K562 (cell line): ENCODE results near the gene NPHP3. TPM values are rescaled to one million over a fixed set of nuclear protein-coding genes. Genes with fewer than 3 reads are reported as not detected.

Source experiments
- ATAC-seq: fragments of 200-7000 bp; cut with Tn5 transposase; 3 replicates; pipeline ENCODE4 v1.9.1; 2020; ENCODE audit warnings: moderate library complexity
- BruUV-seq: library from RNA; stranded (reverse); fragments of 400-500 nt; replicated peaks from 2 replicates; lab custom pipeline; 2021; lab: Mats Ljungman, UMichigan
- CTCF ChIA-PET: fragments of 300-600 bp; formaldehyde crosslinking; extraction: SDS; loops from one replicate; lab custom pipeline; 2021; ENCODE audit warnings: low intra/inter-chr PET ratio; lab: Yijun Ruan, JAX
- POLR2A ChIA-PET: fragments of 300-600, 350-650 bp; sonication (Branson Sonifier 250); formaldehyde crosslinking; extraction: SDS; loops from one replicate; lab custom pipeline; 2021; ENCODE audit warnings: antibody characterized with exemption, inconsistent platforms; lab: Yijun Ruan, JAX
- DNase-seq, 4 experiments: peaks; one replicate each; pipeline versions ENCODE4 v3.0.0 to v3.0.0-alpha.2; 2011 to 2018; ENCODE audit warnings: low spot score in 3 of 4, mixed read lengths in 3 of 4; ENCODE audit errors: extremely low read depth in 1 of 4
- FAIRE-seq: peaks from 2 replicates; lab custom pipeline; 2011; peaks lifted over from hg19 to GRCh38; lab: Jason Lieb, UNC
- H2AFZ ChIP-seq: 2 replicates; pipeline ENCODE4 v1.6.0; 2011; ENCODE audit warnings: low read depth, low read length, control low read depth, inconsistent platforms
- H3K27ac ChIP-seq: fragments of 200-600 bp; 3 replicates; pipeline ENCODE4 v1.8.0; 2011; ENCODE audit warnings: low read depth, mild to moderate bottlenecking, control low read depth, inconsistent platforms, low read length, moderate library complexity, mixed read lengths; ENCODE audit errors: extremely low read depth
- H3K27me3 ChIP-seq, 2 experiments: fragments of 300-600 bp in 1 of 2; 2 replicates in 1 of 2; 3 replicates in 1 of 2; pipeline versions ENCODE4 v1.6.0 to v1.8.0; 2011; ENCODE audit warnings: inconsistent platforms in 2 of 2, low read length in 2 of 2, mild to moderate bottlenecking in 1 of 2, mixed read lengths in 1 of 2, moderate library complexity in 1 of 2; ENCODE audit not compliant: control insufficient read depth in 2 of 2, insufficient read depth in 2 of 2
- H3K36me3 ChIP-seq: fragments of 300-600 bp; 3 replicates; pipeline ENCODE4 v1.8.0; 2011; ENCODE audit warnings: mild to moderate bottlenecking, low read length, inconsistent platforms; ENCODE audit not compliant: control insufficient read depth, insufficient read depth
- H3K4me1 ChIP-seq, 2 experiments: fragments of 200-600 bp in 1 of 2; replicated peaks in 1 of 2; 2 replicates in 1 of 2; 3 replicates in 1 of 2; pipeline versions ENCODE4 v1.5.1 to v1.8.0; 2011; ENCODE audit warnings: inconsistent platforms in 2 of 2, low read length in 2 of 2, mild to moderate bottlenecking in 1 of 2, mixed read lengths in 1 of 2, moderate library complexity in 1 of 2; ENCODE audit not compliant: control insufficient read depth in 2 of 2, insufficient read depth in 2 of 2
- H3K4me2 ChIP-seq: 2 replicates; pipeline ENCODE4 v1.6.1; 2011; ENCODE audit warnings: low read length, control low read depth, inconsistent platforms, mixed read lengths; ENCODE audit not compliant: insufficient read depth
- H3K4me3 ChIP-seq: fragments of 200-600 bp; sonication (generic), shearing (Covaris generic); 2 replicates; pipeline ENCODE4 v1.5.1; 2016; ENCODE audit warnings: control low read depth, inconsistent platforms
- H3K79me2 ChIP-seq: fragments of 200-600 bp; 3 replicates; pipeline ENCODE4 v1.8.0; 2011; ENCODE audit warnings: low read length, inconsistent platforms; ENCODE audit not compliant: control insufficient read depth, insufficient read depth
- H3K9ac ChIP-seq, 2 experiments: 2 replicates each; pipeline versions ENCODE4 v1.6.0 to v1.6.1; 2011; ENCODE audit warnings: low read depth in 2 of 2, low read length in 2 of 2, control low read depth in 1 of 2, inconsistent platforms in 1 of 2, mild to moderate bottlenecking in 1 of 2, mixed read lengths in 1 of 2; ENCODE audit not compliant: insufficient read depth in 1 of 2
- H3K9me1 ChIP-seq: one replicate; pipeline ENCODE4 v1.6.0; 2011; ENCODE audit warnings: inconsistent platforms, mild to moderate bottlenecking, low read length, moderate library complexity; ENCODE audit not compliant: control insufficient read depth, insufficient read depth
- H3K9me3 ChIP-seq: replicated peaks from 2 replicates; pipeline ENCODE4 v1.5.1; 2011; ENCODE audit warnings: low read depth, low read length, inconsistent platforms; ENCODE audit not compliant: control insufficient read depth, insufficient read depth
- H4K20me1 ChIP-seq: replicated peaks from 2 replicates; pipeline ENCODE4 v1.6.1; 2011; ENCODE audit warnings: low read length, inconsistent platforms, mixed read lengths; ENCODE audit not compliant: control insufficient read depth, insufficient read depth
- BMI1 ChIP-seq: fragments of 150-350 bp; IDR thresholded peaks from 2 replicates; pipeline ENCODE4 v1.6.1; 2014; ENCODE audit warnings: low read length
- CTCF ChIP-seq, 3 experiments: IDR thresholded peaks in 2 of 3; conservative IDR thresholded peaks in 1 of 3; 2 replicates each; pipeline ENCODE4 v1.5.1; 2011 to 2012; ENCODE audit warnings: low read length in 3 of 3, mild to moderate bottlenecking in 3 of 3, control low read depth in 2 of 3, improper control_type of control experiment in 1 of 3, inconsistent platforms in 1 of 3, low read depth in 1 of 3, mixed read lengths in 1 of 3, moderate library complexity in 1 of 3; ENCODE audit not compliant: insufficient read depth in 2 of 3
- FOXA3 ChIP-seq, 2 experiments: fragments of 450-650 bp in 1 of 2; sonication (generic) in 1 of 2; formaldehyde crosslinking; IDR thresholded peaks in 1 of 2; conservative IDR thresholded peaks in 1 of 2; 2 replicates each; pipeline versions ENCODE4 v1.4.0 to v1.8.0; 2020 to 2022; ENCODE audit warnings: mild to moderate bottlenecking in 2 of 2, missing genetic modification reagents in 1 of 2
- HDAC1 ChIP-seq, 2 experiments: fragments of 450-650 bp; IDR thresholded peaks; 2 replicates each; pipeline ENCODE4 v1.6.1; 2016 to 2017; ENCODE audit warnings: inconsistent platforms in 1 of 2, mild to moderate bottlenecking in 1 of 2, moderate library complexity in 1 of 2
- KAT7 ChIP-seq: sonication (generic); formaldehyde crosslinking; IDR thresholded peaks from 2 replicates; pipeline ENCODE4 v1.8.0; 2022; ENCODE audit warnings: missing genetic modification reagents, mild to moderate bottlenecking, borderline replicate concordance
- L3MBTL2 ChIP-seq: fragments of 450-650 bp; IDR thresholded peaks from 2 replicates; pipeline ENCODE4 v1.6.1; 2016; ENCODE audit warnings: mild to moderate bottlenecking, moderate library complexity
- RAD21 ChIP-seq, 2 experiments: fragments of 250-450 bp in 1 of 2; fragments of 450-650 bp in 1 of 2; sonication (Bioruptor Pico) in 1 of 2; formaldehyde crosslinking in 1 of 2; IDR thresholded peaks in 1 of 2; conservative IDR thresholded peaks in 1 of 2; 2 replicates each; pipeline versions ENCODE4 v1.4.0 to v1.8.0; 2020 to 2022; ENCODE audit warnings: mild to moderate bottlenecking in 2 of 2, moderate library complexity in 1 of 2
- SP1 ChIP-seq: sonication (generic); formaldehyde crosslinking; IDR thresholded peaks from 2 replicates; pipeline ENCODE4 v1.8.1; 2022; ENCODE audit warnings: mild to moderate bottlenecking, missing genetic modification reagents
- XRCC4 ChIP-seq: IDR thresholded peaks from one replicate; pipeline ENCODE4 v1.6.1; 2011; ENCODE audit not compliant: insufficient read depth, insufficient read length; ENCODE audit errors: extremely low read depth
- WGBS: fragments of 100-300 bp; shearing (Covaris generic); methylation state at CpG from one replicate; pipeline ENCODE4 v1.1.6; 2016; ENCODE audit warnings: low coverage, mixed read lengths; ENCODE audit not compliant: insufficient coverage; ENCODE audit errors: missing lambda C conversion rate; 5-methylcytosine and 5-hydroxymethylcytosine counted together
- in situ Hi-C: fragments of 300-500 bp; cut with MboI; formaldehyde crosslinking; loops from 4 replicates; pipeline ENCODE4 v1.15.0; 2018; ENCODE audit warnings: inconsistent platforms, mixed read lengths
- intact Hi-C: fragments of 100-400 bp; cut with micrococcal nuclease; formaldehyde crosslinking; loops from 2 replicates; pipeline ENCODE4 v1.14.2; 2022
- polyA plus RNA-seq, 8 experiments: library from polyadenylated mRNA; depleted of rRNA in 4 of 8; stranded (reverse) in 5 of 8; unstranded in 3 of 8; fragments of >200 nt; fragmentation: Nextera tagmentation in 2 of 8; fragmentation: Illumina TruSeq in 1 of 8; extraction: Ambion mirVana in 2 of 8; extraction: Trizol in 1 of 8; gene quantifications; 2 replicates each; pipeline versions ENCODE4 v1.2.1 to v1.2.3, GENCODE V29; 2011 to 2014; ENCODE audit warnings: inconsistent platforms in 1 of 8, missing spikeins in 1 of 8
- total RNA-seq, 7 experiments: library from RNA; depleted of rRNA in 6 of 7; stranded (reverse); fragments of >200 nt in 6 of 7; fragmentation: Illumina TruSeq in 2 of 7; extraction: Trizol in 2 of 7; gene quantifications; 2 replicates each; pipeline versions ENCODE4 v1.2.1 to v1.2.3, GENCODE V29; 2011 to 2021; ENCODE audit warnings: low replicate concordance in 1 of 7
- TF ChIP-seq, protein P1 (sequence below), 2 experiments: IDR thresholded peaks; 2 replicates each; pipeline ENCODE4 v1.6.1; 2011; ENCODE audit warnings: borderline replicate concordance in 1 of 2, control low read depth in 1 of 2, low read depth in 1 of 2, low read length in 1 of 2, mild to moderate bottlenecking in 1 of 2, mixed read lengths in 1 of 2, moderate library complexity in 1 of 2; ENCODE audit not compliant: insufficient read depth in 1 of 2, insufficient read length in 1 of 2, poor library complexity in 1 of 2, severe bottlenecking in 1 of 2; ENCODE audit errors: extremely low read depth in 1 of 2
- TF ChIP-seq, protein P2 (sequence below): fragments of 450-650 bp; IDR thresholded peaks from 2 replicates; pipeline ENCODE4 v1.6.1; 2016; ENCODE audit warnings: mild to moderate bottlenecking
- TF ChIP-seq, protein P3 (sequence below): sonication (generic); formaldehyde crosslinking; IDR thresholded peaks from 2 replicates; pipeline ENCODE4 v1.8.1; 2023; ENCODE audit warnings: mild to moderate bottlenecking, missing genetic modification reagents, moderate library complexity

The NPHP3 gene
- total and polyA plus RNA-seq, 9 of the 15 experiments (the other 6 are each of a cell fraction or from before 2014, with no cell fraction given) = 0.62 to 13.2 (median 5.8) TPM

DNA sequence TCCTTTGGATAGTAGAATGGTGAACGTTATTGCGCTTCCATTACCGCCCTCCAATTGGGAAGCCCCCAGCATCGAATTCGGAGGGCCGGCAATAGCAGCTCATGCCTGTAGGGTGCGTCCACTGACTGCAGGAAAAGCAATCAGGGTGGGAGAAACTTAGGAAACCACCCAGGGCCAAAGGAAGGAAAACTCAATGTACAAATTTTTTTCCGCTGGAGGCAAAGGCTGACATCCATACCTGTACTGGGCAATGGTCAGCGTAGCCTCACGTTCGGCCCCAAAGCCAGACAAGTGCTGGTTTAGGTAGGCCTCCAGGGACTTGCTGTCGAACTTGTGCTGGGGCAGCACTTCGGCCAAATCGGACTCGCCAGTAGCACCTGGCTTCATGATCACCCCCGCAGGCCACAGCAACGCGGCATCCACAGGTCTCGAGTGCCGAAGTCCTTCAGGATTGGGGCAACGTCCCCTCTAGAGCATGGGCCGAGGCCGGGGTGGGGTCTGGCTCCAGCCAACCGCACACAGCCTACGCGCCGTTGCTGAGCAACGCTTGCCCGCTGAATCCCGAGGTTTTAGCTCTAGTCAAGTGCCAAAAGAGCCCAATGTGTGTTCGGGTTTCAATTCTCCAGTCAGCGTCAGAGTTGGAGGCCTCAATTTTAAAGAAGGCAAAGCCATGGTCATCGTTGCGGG lies 62.7 kb downstream of the NPHP3 start, which contains the start of gene ACAD11:
Gene ACAD11 (minus strand): TSS at position 445 of the 687 bp plus-strand sequence. CDS start 58 bp downstream, at position 387.
- DNase-seq = peak; percentile 38 to 63 (median 52)
- 0% methylated on average over 28 of the region's 34 CpGs for WGBS
- H3K27me3 ChIP-seq = no peaks in the 10 kb centered on the region
- no peaks in the 10 kb centered on the region for H3K9me3 ChIP-seq
- FAIRE-seq = peak; percentile 83
- peak within 1 kb of the TSS; percentile 91 for H3K4me3 ChIP-seq
- no peaks in the 10 kb centered on the region for H4K20me1 ChIP-seq
- peak within 1 kb of the TSS; percentile 93 for H3K4me2 ChIP-seq
- peak within 1 kb of the TSS; percentile 91 for H3K27ac ChIP-seq
- intact Hi-C loops = loop anchor here (2.0 to 10.0 kb wide), 3 partner anchors 63 to 723 kb away; partner anchors contain the start of gene NPHP3
- ChIA-PET CTCF (no interaction called here), POLR2A (interaction anchor here (0.7 to 1.2 kb wide), 4 partner anchors 14 to 297 kb away, joined by 3 read pairs; no protein-coding TSS in a partner anchor)
- in situ Hi-C loops = no loop called here
- H3K36me3 ChIP-seq = peaks cover 3% of the 10 kb centered on the region; the same call in 2 of the 3 replicates
- peaks cover 52% of the 10 kb centered on the region for H3K79me2 ChIP-seq
- peaks cover 0 to 9% of the 10 kb centered on the region in 2 experiments; a peak in 4 of 5 replicates for H3K4me1 ChIP-seq
- peak; percentile 81 for ATAC-seq
- TSS peak; percentile 73 for BruUV-seq
- H3K9me1 ChIP-seq = no peaks in the 10 kb centered on the region
- peak within 1 kb of the TSS; percentile 99 for H2AFZ ChIP-seq
- H3K9ac ChIP-seq = peak within 1 kb of the TSS; percentile 90 to 98
- TF ChIP-seq SP1 (CRISPR knock-in tag) (0 out of 2 replicates have a peak, but pooled peaks have one; percentile 21), CTCF (IDR thresholded peaks at IDR 0.05 in 2 of 3, conservative IDR thresholded peaks at IDR 0.05 in 1 of 3; ENCODE audit: insufficient read depth in 2 of 3, low read depth in 1 of 3, low read length in 3 of 3) (peak; percentile 56 to 76 (median 60)), HDAC1 (IDR thresholded peaks at IDR 0.05) (no peak), BMI1 (no peak), KAT7 (CRISPR knock-in tag) (0 out of 2 replicates have a peak, but pooled peaks have one; percentile 49), L3MBTL2 (peak; percentile 8; the same call in 1 of the 2 replicates), XRCC4 (no peak), FOXA3 (CRISPR knock-in tag; conservative IDR thresholded peaks at IDR 0.05 in 1 of 2, IDR thresholded peaks at IDR 0.05 in 1 of 2) (no peak), RAD21 (CRISPR knock-in tag; conservative IDR thresholded peaks at IDR 0.05 in 1 of 2, IDR thresholded peaks at IDR 0.05 in 1 of 2) (peak in 1 of 2 experiments; percentile 39; a peak in 2 of 4 replicates)
- TF ChIP-seq, protein P1, sequence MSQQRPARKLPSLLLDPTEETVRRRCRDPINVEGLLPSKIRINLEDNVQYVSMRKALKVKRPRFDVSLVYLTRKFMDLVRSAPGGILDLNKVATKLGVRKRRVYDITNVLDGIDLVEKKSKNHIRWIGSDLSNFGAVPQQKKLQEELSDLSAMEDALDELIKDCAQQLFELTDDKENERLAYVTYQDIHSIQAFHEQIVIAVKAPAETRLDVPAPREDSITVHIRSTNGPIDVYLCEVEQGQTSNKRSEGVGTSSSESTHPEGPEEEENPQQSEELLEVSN (IDR thresholded peaks at IDR 0.05; ENCODE audit: borderline replicate concordance in 1 of 2, extremely low read depth in 1 of 2, insufficient read depth in 1 of 2, insufficient read length in 1 of 2, low read depth in 1 of 2, low read length in 1 of 2, poor library complexity in 1 of 2, severe bottlenecking in 1 of 2) = peak in 1 of 2 experiments; percentile 15
- TF ChIP-seq, protein P2, sequence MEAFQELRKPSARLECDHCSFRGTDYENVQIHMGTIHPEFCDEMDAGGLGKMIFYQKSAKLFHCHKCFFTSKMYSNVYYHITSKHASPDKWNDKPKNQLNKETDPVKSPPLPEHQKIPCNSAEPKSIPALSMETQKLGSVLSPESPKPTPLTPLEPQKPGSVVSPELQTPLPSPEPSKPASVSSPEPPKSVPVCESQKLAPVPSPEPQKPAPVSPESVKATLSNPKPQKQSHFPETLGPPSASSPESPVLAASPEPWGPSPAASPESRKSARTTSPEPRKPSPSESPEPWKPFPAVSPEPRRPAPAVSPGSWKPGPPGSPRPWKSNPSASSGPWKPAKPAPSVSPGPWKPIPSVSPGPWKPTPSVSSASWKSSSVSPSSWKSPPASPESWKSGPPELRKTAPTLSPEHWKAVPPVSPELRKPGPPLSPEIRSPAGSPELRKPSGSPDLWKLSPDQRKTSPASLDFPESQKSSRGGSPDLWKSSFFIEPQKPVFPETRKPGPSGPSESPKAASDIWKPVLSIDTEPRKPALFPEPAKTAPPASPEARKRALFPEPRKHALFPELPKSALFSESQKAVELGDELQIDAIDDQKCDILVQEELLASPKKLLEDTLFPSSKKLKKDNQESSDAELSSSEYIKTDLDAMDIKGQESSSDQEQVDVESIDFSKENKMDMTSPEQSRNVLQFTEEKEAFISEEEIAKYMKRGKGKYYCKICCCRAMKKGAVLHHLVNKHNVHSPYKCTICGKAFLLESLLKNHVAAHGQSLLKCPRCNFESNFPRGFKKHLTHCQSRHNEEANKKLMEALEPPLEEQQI = peak; percentile 3; the same call in 1 of the 2 replicates
- TF ChIP-seq, protein P3, sequence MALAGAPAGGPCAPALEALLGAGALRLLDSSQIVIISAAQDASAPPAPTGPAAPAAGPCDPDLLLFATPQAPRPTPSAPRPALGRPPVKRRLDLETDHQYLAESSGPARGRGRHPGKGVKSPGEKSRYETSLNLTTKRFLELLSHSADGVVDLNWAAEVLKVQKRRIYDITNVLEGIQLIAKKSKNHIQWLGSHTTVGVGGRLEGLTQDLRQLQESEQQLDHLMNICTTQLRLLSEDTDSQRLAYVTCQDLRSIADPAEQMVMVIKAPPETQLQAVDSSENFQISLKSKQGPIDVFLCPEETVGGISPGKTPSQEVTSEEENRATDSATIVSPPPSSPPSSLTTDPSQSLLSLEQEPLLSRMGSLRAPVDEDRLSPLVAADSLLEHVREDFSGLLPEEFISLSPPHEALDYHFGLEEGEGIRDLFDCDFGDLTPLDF (CRISPR knock-in tag) = 0 out of 2 replicates have a peak, but pooled peaks have one; percentile 23
